ENCODE measurements around the gene TEAD4. TPM values are rescaled to one million over a fixed set of nuclear protein-coding genes. Genes with fewer than 3 reads are reported as not detected.

Gene TEAD4
- total RNA-seq, 1 donor from 2014 or later = 12.7 TPM

- Mint-ChIP-seq H3K36me3 (ENCODE audit: low read depth) (no peaks in the 10 kb centered on the region), H3K9me3 (peaks cover 4% of the 10 kb centered on the region), H3K27me3 (ENCODE audit: low read depth) (no peaks in the 10 kb centered on the region), H3K27ac (no peak overlapping the region), H3K4me3 (ENCODE audit: low read depth) (no peak overlapping the region), H3K4me1 (ENCODE audit: low read depth) (no peaks in the 10 kb centered on the region)
- intact Hi-C loops (cut with micrococcal nuclease) = no loop called here
- DNase-seq (ENCODE audit: low spot score) = no peak
Observed at GRCh38 chr12:2992724-2993123, 33.5 kb downstream of the TEAD4 start.

- H3K36me3 Mint-ChIP-seq (ENCODE audit: low read depth) = no peaks in the 10 kb centered on the region
- DNase-seq (ENCODE audit: low spot score) = no peak
- H3K27ac Mint-ChIP-seq = no peak overlapping the region
- H3K9me3 Mint-ChIP-seq = no peaks in the 10 kb centered on the region
- no peaks in the 10 kb centered on the region for H3K4me1 Mint-ChIP-seq (ENCODE audit: low read depth)
- H3K27me3 Mint-ChIP-seq (ENCODE audit: low read depth) = no peaks in the 10 kb centered on the region
- no peak overlapping the region for H3K4me3 Mint-ChIP-seq (ENCODE audit: low read depth)
- intact Hi-C loops (cut with micrococcal nuclease) = no loop called here
Observed at GRCh38 chr12:2997989-2998670, 38.9 kb downstream of the TEAD4 start.

- Mint-ChIP-seq H3K27me3 (ENCODE audit: low read depth) (no peaks in the 10 kb centered on the region), H3K4me3 (ENCODE audit: low read depth) (no peak overlapping the region), H3K27ac (no peak overlapping the region), H3K36me3 (ENCODE audit: low read depth) (no peaks in the 10 kb centered on the region), H3K9me3 (no peaks in the 10 kb centered on the region), H3K4me1 (ENCODE audit: low read depth) (no peaks in the 10 kb centered on the region)
- intact Hi-C loops (cut with micrococcal nuclease) = no loop called here
- no peak for DNase-seq (ENCODE audit: low spot score)
Observed at GRCh38 chr12:2998789-2999264, 39.6 kb downstream of the TEAD4 start.

GRCh38 chr12:2999265-2999841 lies 40.2 kb downstream of the TEAD4 start:
- H3K4me1 Mint-ChIP-seq (ENCODE audit: low read depth) = no peaks in the 10 kb centered on the region
- no peaks in the 10 kb centered on the region for H3K27me3 Mint-ChIP-seq (ENCODE audit: low read depth)
- H3K36me3 Mint-ChIP-seq (ENCODE audit: low read depth) = no peaks in the 10 kb centered on the region
- no peaks in the 10 kb centered on the region for H3K9me3 Mint-ChIP-seq
- DNase-seq (ENCODE audit: low spot score) = no peak
- no peak overlapping the region for H3K4me3 Mint-ChIP-seq (ENCODE audit: low read depth)
- no peak overlapping the region for H3K27ac Mint-ChIP-seq
- intact Hi-C loops (cut with micrococcal nuclease) = no loop called here

- no peak overlapping the region for H3K4me3 Mint-ChIP-seq (ENCODE audit: low read depth)
- H3K9me3 Mint-ChIP-seq = no peaks in the 10 kb centered on the region
- H3K27me3 Mint-ChIP-seq (ENCODE audit: low read depth) = no peaks in the 10 kb centered on the region
- intact Hi-C loops (cut with micrococcal nuclease) = no loop called here
- no peaks in the 10 kb centered on the region for H3K4me1 Mint-ChIP-seq (ENCODE audit: low read depth)
- no peak for DNase-seq (ENCODE audit: low spot score)
- H3K27ac Mint-ChIP-seq = no peak overlapping the region
- H3K36me3 Mint-ChIP-seq (ENCODE audit: low read depth) = no peaks in the 10 kb centered on the region
Observed at GRCh38 chr12:3000548-3001275, 41.5 kb downstream of the TEAD4 start.

- intact Hi-C loops (cut with micrococcal nuclease) = no loop called here
- no peaks in the 10 kb centered on the region for H3K9me3 Mint-ChIP-seq
- no peaks in the 10 kb centered on the region for H3K27me3 Mint-ChIP-seq (ENCODE audit: low read depth)
- H3K27ac Mint-ChIP-seq = no peak overlapping the region
- no peak overlapping the region for H3K4me3 Mint-ChIP-seq (ENCODE audit: low read depth)
- H3K36me3 Mint-ChIP-seq (ENCODE audit: low read depth) = no peaks in the 10 kb centered on the region
- no peaks in the 10 kb centered on the region for H3K4me1 Mint-ChIP-seq (ENCODE audit: low read depth)
- DNase-seq (ENCODE audit: low spot score) = no peak
Observed at GRCh38 chr12:3002646-3003045, 43.4 kb downstream of the TEAD4 start.

GRCh38 chr12:3003357-3003992 lies 44.3 kb downstream of the TEAD4 start:
- intact Hi-C loops (cut with micrococcal nuclease) = no loop called here
- Mint-ChIP-seq H3K4me1 (ENCODE audit: low read depth) (no peaks in the 10 kb centered on the region), H3K27ac (no peak overlapping the region), H3K4me3 (ENCODE audit: low read depth) (no peak overlapping the region), H3K9me3 (no peaks in the 10 kb centered on the region), H3K36me3 (ENCODE audit: low read depth) (no peaks in the 10 kb centered on the region), H3K27me3 (ENCODE audit: low read depth) (no peaks in the 10 kb centered on the region)
- DNase-seq (ENCODE audit: low spot score) = no peak

GRCh38 chr12:3004655-3005565 lies 45.7 kb downstream of the TEAD4 start:
- Mint-ChIP-seq H3K36me3 (ENCODE audit: low read depth) (no peaks in the 10 kb centered on the region), H3K9me3 (no peaks in the 10 kb centered on the region), H3K27ac (no peak overlapping the region), H3K4me3 (ENCODE audit: low read depth) (no peak overlapping the region), H3K4me1 (ENCODE audit: low read depth) (no peaks in the 10 kb centered on the region), H3K27me3 (ENCODE audit: low read depth) (no peaks in the 10 kb centered on the region)
- no peak for DNase-seq (ENCODE audit: low spot score)
- intact Hi-C loops (cut with micrococcal nuclease) = no loop called here

- DNase-seq (ENCODE audit: low spot score) = no peak
- Mint-ChIP-seq H3K9me3 (no peaks in the 10 kb centered on the region), H3K4me1 (ENCODE audit: low read depth) (no peaks in the 10 kb centered on the region), H3K36me3 (ENCODE audit: low read depth) (no peaks in the 10 kb centered on the region), H3K27me3 (ENCODE audit: low read depth) (no peaks in the 10 kb centered on the region), H3K27ac (no peak overlapping the region), H3K4me3 (ENCODE audit: low read depth) (no peak overlapping the region)
- intact Hi-C loops (cut with micrococcal nuclease) = no loop called here
Observed at GRCh38 chr12:3005736-3006135, 46.5 kb downstream of the TEAD4 start.

- intact Hi-C loops (cut with micrococcal nuclease) = no loop called here
- H3K36me3 Mint-ChIP-seq (ENCODE audit: low read depth) = no peaks in the 10 kb centered on the region
- H3K27ac Mint-ChIP-seq = no peak overlapping the region
Observed at GRCh38 chr12:3009780-3010179, 50.6 kb downstream of the TEAD4 start.

GRCh38 chr12:3010214-3010930 lies 51.2 kb downstream of the TEAD4 start:
- no peak overlapping the region for H3K27ac Mint-ChIP-seq
- DNase-seq (ENCODE audit: low spot score) = no peak
- H3K27me3 Mint-ChIP-seq (ENCODE audit: low read depth) = no peaks in the 10 kb centered on the region
- no peak overlapping the region for H3K4me3 Mint-ChIP-seq (ENCODE audit: low read depth)
- intact Hi-C loops (cut with micrococcal nuclease) = no loop called here
- H3K9me3 Mint-ChIP-seq = no peaks in the 10 kb centered on the region
- no peaks in the 10 kb centered on the region for H3K4me1 Mint-ChIP-seq (ENCODE audit: low read depth)
- no peaks in the 10 kb centered on the region for H3K36me3 Mint-ChIP-seq (ENCODE audit: low read depth)

More at GRCh38 chr12:3009780-3010179, 50.6 kb downstream of the TEAD4 start:
- H3K27me3 Mint-ChIP-seq (ENCODE audit: low read depth) = no peaks in the 10 kb centered on the region
- H3K4me1 Mint-ChIP-seq (ENCODE audit: low read depth) = no peaks in the 10 kb centered on the region
- DNase-seq (ENCODE audit: low spot score) = no peak
- H3K4me3 Mint-ChIP-seq (ENCODE audit: low read depth) = no peak overlapping the region
- H3K9me3 Mint-ChIP-seq = no peaks in the 10 kb centered on the region

GRCh38 chr12:3012786-3013185 lies 53.6 kb downstream of the TEAD4 start:
- H3K4me3 Mint-ChIP-seq (ENCODE audit: low read depth) = no peak overlapping the region

More at GRCh38 chr12:3012786-3013185, 53.6 kb downstream of the TEAD4 start:
- no peaks in the 10 kb centered on the region for H3K4me1 Mint-ChIP-seq (ENCODE audit: low read depth)
- no peak for DNase-seq (ENCODE audit: low spot score)
- H3K36me3 Mint-ChIP-seq (ENCODE audit: low read depth) = no peaks in the 10 kb centered on the region
- no peak overlapping the region for H3K27ac Mint-ChIP-seq
- H3K27me3 Mint-ChIP-seq (ENCODE audit: low read depth) = no peaks in the 10 kb centered on the region
- intact Hi-C loops (cut with micrococcal nuclease) = no loop called here
- H3K9me3 Mint-ChIP-seq = no peaks in the 10 kb centered on the region

Data from activated T-helper 2 cell treated with anti-CD3 and anti-CD28 coated beads, Interferon-gamma antibody, Interleukin-2, Interleukin-4, amounts not matched to agents 10 μg/mL and 5 μg/mL and 100 μg/mL, durations not matched to agents 14 hours and 24 hours and 36 hours (primary cell).